Measurements from ENCODE around the gene SLC9A5. TPM values are rescaled to one million over a fixed set of nuclear protein-coding genes. Genes with fewer than 3 reads are reported as not detected.

Gene SLC9A5
- total RNA-seq, 1 donor from 2014 or later: 2.5 TPM

- intact Hi-C loops (cut with micrococcal nuclease): no loop called here
- CTCF ChIA-PET: no interaction called here
- Mint-ChIP-seq H3K9me3 (no peaks in the 10 kb centered on the region), H3K4me1 (no peaks in the 10 kb centered on the region), H3K36me3 (ENCODE audit: low read depth) (no peaks in the 10 kb centered on the region), H3K4me3 (no peak overlapping the region), H3K27me3 (no peaks in the 10 kb centered on the region), H3K27ac (no peak overlapping the region)
- no peak for TF ChIP-seq CTCF (IDR thresholded peaks at IDR 0.05)
- no peak for ATAC-seq (ENCODE audit: low read depth)
- POLR2A ChIA-PET: no interaction called here
- no peak for DNase-seq
These were observed 6.9 kb downstream of the SLC9A5 start for GRCh38 chr16:67255553-67256221.

GRCh38 chr16:67256701-67257230 is 8.0 kb downstream of the SLC9A5 start:
- DNase-seq (no peak), ATAC-seq (ENCODE audit: low read depth) (no peak)
- CTCF ChIA-PET: no interaction called here
- no peaks in the 10 kb centered on the region for H3K27me3 Mint-ChIP-seq
- no peaks in the 10 kb centered on the region for H3K4me1 Mint-ChIP-seq
- no peak for TF ChIP-seq CTCF (IDR thresholded peaks at IDR 0.05)
- no peak overlapping the region for H3K27ac Mint-ChIP-seq
- intact Hi-C loops (cut with micrococcal nuclease): no loop called here
- POLR2A ChIA-PET: no interaction called here
- H3K36me3 Mint-ChIP-seq (ENCODE audit: low read depth): no peaks in the 10 kb centered on the region
- no peaks in the 10 kb centered on the region for H3K9me3 Mint-ChIP-seq
- no peak overlapping the region for H3K4me3 Mint-ChIP-seq

- CTCF ChIA-PET: no interaction called here
- intact Hi-C loops (cut with micrococcal nuclease): no loop called here
- Mint-ChIP-seq H3K27me3 (no peaks in the 10 kb centered on the region), H3K36me3 (ENCODE audit: low read depth) (no peaks in the 10 kb centered on the region), H3K9me3 (no peaks in the 10 kb centered on the region), H3K27ac (no peak overlapping the region), H3K4me1 (no peaks in the 10 kb centered on the region), H3K4me3 (no peak overlapping the region)
- no peak for DNase-seq
- TF ChIP-seq CTCF (IDR thresholded peaks at IDR 0.05): no peak
- ATAC-seq (ENCODE audit: low read depth): no peak
- POLR2A ChIA-PET: no interaction called here
These were observed 8.8 kb downstream of the SLC9A5 start for GRCh38 chr16:67257486-67258160.

GRCh38 chr16:67258161-67258835 is 9.5 kb downstream of the SLC9A5 start:
- POLR2A ChIA-PET: interaction anchor here (0.7 kb wide), 1 partner anchor 278 kb away, joined by 4 read pairs; no protein-coding TSS in a partner anchor
- no peak overlapping the region for H3K27ac Mint-ChIP-seq
- no peak overlapping the region for H3K4me3 Mint-ChIP-seq
- no peaks in the 10 kb centered on the region for H3K9me3 Mint-ChIP-seq
- intact Hi-C loops (cut with micrococcal nuclease): no loop called here
- no peaks in the 10 kb centered on the region for H3K4me1 Mint-ChIP-seq
- TF ChIP-seq CTCF (IDR thresholded peaks at IDR 0.05): no peak
- no peak for ATAC-seq (ENCODE audit: low read depth)
- no peaks in the 10 kb centered on the region for H3K36me3 Mint-ChIP-seq (ENCODE audit: low read depth)
- CTCF ChIA-PET: interaction anchor here (0.6 kb wide), 1 partner anchor 141 kb away, joined by 3 read pairs; no protein-coding TSS in a partner anchor
- H3K27me3 Mint-ChIP-seq: peaks cover 4% of the 10 kb centered on the region
- DNase-seq: no peak

GRCh38 chr16:67259705-67260104 is 10.9 kb downstream of the SLC9A5 start:
- H3K36me3 Mint-ChIP-seq (ENCODE audit: low read depth): no peaks in the 10 kb centered on the region
- no peaks in the 10 kb centered on the region for H3K4me1 Mint-ChIP-seq
- no peak overlapping the region for H3K27ac Mint-ChIP-seq
- POLR2A ChIA-PET: interaction anchor here (0.7 kb wide), 1 partner anchor 61 kb away, joined by 8 read pairs; no protein-coding TSS in a partner anchor
- H3K27me3 Mint-ChIP-seq: peaks cover 5% of the 10 kb centered on the region
- DNase-seq: no peak
- no peak for ATAC-seq (ENCODE audit: low read depth)
- no peak overlapping the region for H3K4me3 Mint-ChIP-seq
- intact Hi-C loops (cut with micrococcal nuclease): loop anchor here (1.0 to 5.0 kb wide), 2 partner anchors 140 to 208 kb away; no protein-coding TSS in a partner anchor
- H3K9me3 Mint-ChIP-seq: no peaks in the 10 kb centered on the region
- CTCF ChIA-PET: interaction anchor here (0.9 to 2.8 kb wide), 3 partner anchors 142 to 206 kb away, joined by 3 to 9 read pairs (median 4); no protein-coding TSS in a partner anchor
- no peak for TF ChIP-seq CTCF (IDR thresholded peaks at IDR 0.05)
